Mesenchymal stem cell (in vitro differentiated cells and primary cell): ENCODE measurements around the gene RAD52.
A peak's percentile ranks its signal among the peaks of the same experiment; 100 is the strongest.

Experiments used
- DNase-seq: peaks from one replicate; pipeline ENCODE4 v3.0.0-alpha.2; 2013
- H2AFZ ChIP-seq: one replicate; pipeline ENCODE4 v1.6.1; 2013; ENCODE audit warnings: low read depth, mild to moderate bottlenecking, control low read depth, inconsistent platforms, low read length, moderate library complexity
- H2AK5ac ChIP-seq: 2 replicates; pipeline ENCODE4 v1.6.1; 2013; ENCODE audit warnings: low read length, moderate library complexity, mild to moderate bottlenecking, inconsistent platforms; ENCODE audit not compliant: severe bottlenecking
- H2BK120ac ChIP-seq: one replicate; pipeline ENCODE4 v1.6.1; 2013; ENCODE audit warnings: low read depth, mild to moderate bottlenecking, inconsistent platforms, low read length, moderate library complexity
- H2BK12ac ChIP-seq, 2 experiments: one replicate each; pipeline ENCODE4 v1.6.1; 2013; ENCODE audit warnings: inconsistent platforms in 2 of 2, low read length in 2 of 2, mild to moderate bottlenecking in 2 of 2, moderate library complexity in 2 of 2, control low read depth in 1 of 2
- H2BK15ac ChIP-seq: one replicate; pipeline ENCODE4 v1.6.1; 2013; ENCODE audit warnings: mild to moderate bottlenecking, low read depth, inconsistent platforms; ENCODE audit not compliant: poor library complexity, severe bottlenecking
- H2BK5ac ChIP-seq: 2 replicates; pipeline ENCODE4 v1.6.1; 2013; ENCODE audit warnings: low read depth, mild to moderate bottlenecking, low read length, control low read depth, inconsistent platforms; ENCODE audit not compliant: poor library complexity, severe bottlenecking
- H3K14ac ChIP-seq, 2 experiments: one replicate each; pipeline ENCODE4 v1.6.1; 2013; ENCODE audit warnings: inconsistent platforms in 2 of 2, low read length in 2 of 2, control low read depth in 1 of 2, mild to moderate bottlenecking in 1 of 2, moderate library complexity in 1 of 2
- H3K18ac ChIP-seq, 2 experiments: one replicate each; pipeline ENCODE4 v1.6.1; 2013; ENCODE audit warnings: inconsistent platforms in 2 of 2, low read length in 2 of 2, control low read depth in 1 of 2, low read depth in 1 of 2, mild to moderate bottlenecking in 1 of 2
- H3K23ac ChIP-seq, 2 experiments: one replicate each; pipeline ENCODE4 v1.6.1; 2013; ENCODE audit warnings: inconsistent platforms in 2 of 2, low read length in 2 of 2, mild to moderate bottlenecking in 2 of 2, moderate library complexity in 2 of 2, control low read depth in 1 of 2
- H3K27ac ChIP-seq: 2 replicates; pipeline ENCODE4 v1.5.1; 2013; ENCODE audit warnings: mild to moderate bottlenecking, moderate library complexity, low read length, control low read depth, inconsistent platforms; ENCODE audit not compliant: poor library complexity, severe bottlenecking
- H3K27me3 ChIP-seq, 2 experiments: 2 replicates each; pipeline versions ENCODE4 v1.6.1 to v1.7.0; 2013; ENCODE audit warnings: low read length in 2 of 2, mild to moderate bottlenecking in 2 of 2, moderate library complexity in 2 of 2, control low read depth in 1 of 2, inconsistent platforms in 1 of 2; ENCODE audit not compliant: control insufficient read depth in 1 of 2, insufficient read depth in 1 of 2
- H3K36me3 ChIP-seq, 2 experiments: 2 replicates each; pipeline versions ENCODE4 v1.6.1 to v1.7.0; 2013; ENCODE audit warnings: low read length in 2 of 2, control low read depth in 1 of 2, inconsistent platforms in 1 of 2, low read depth in 1 of 2, mild to moderate bottlenecking in 1 of 2; ENCODE audit not compliant: insufficient read depth in 2 of 2, control insufficient read depth in 1 of 2
- H3K4ac ChIP-seq, 2 experiments: one replicate each; pipeline ENCODE4 v1.6.1; 2013; ENCODE audit warnings: inconsistent platforms in 2 of 2, low read length in 2 of 2, mild to moderate bottlenecking in 2 of 2, moderate library complexity in 2 of 2, control low read depth in 1 of 2, low read depth in 1 of 2
- H3K4me1 ChIP-seq: 2 replicates; pipeline ENCODE4 v1.6.1; 2013; ENCODE audit warnings: low read depth, low read length, control low read depth; ENCODE audit not compliant: control insufficient read depth, insufficient read depth
- H3K4me2 ChIP-seq: 2 replicates; pipeline ENCODE4 v1.6.1; 2013; ENCODE audit warnings: low read length, mild to moderate bottlenecking, inconsistent platforms; ENCODE audit not compliant: poor library complexity, severe bottlenecking
- H3K4me3 ChIP-seq, 2 experiments: 2 replicates each; pipeline versions ENCODE4 v1.5.1 to v1.7.0; 2013; ENCODE audit warnings: low read length in 2 of 2, mild to moderate bottlenecking in 2 of 2, control low read depth in 1 of 2, low read depth in 1 of 2; ENCODE audit not compliant: insufficient read depth in 1 of 2
- H3K79me1 ChIP-seq: replicated peaks from 2 replicates; pipeline ENCODE4 v1.6.1; 2013; ENCODE audit warnings: mild to moderate bottlenecking, control low read depth, low read length, inconsistent platforms; ENCODE audit not compliant: poor library complexity, severe bottlenecking
- H3K9ac ChIP-seq: 2 replicates; pipeline ENCODE4 v1.7.0; 2013; ENCODE audit warnings: mild to moderate bottlenecking, low read length, moderate library complexity
- H3K9me3 ChIP-seq: 2 replicates; pipeline ENCODE4 v1.7.0; 2013; ENCODE audit warnings: mild to moderate bottlenecking, low read length; ENCODE audit not compliant: control insufficient read depth
- H4K8ac ChIP-seq: one replicate; pipeline ENCODE4 v1.6.1; 2013; ENCODE audit warnings: inconsistent platforms, mild to moderate bottlenecking, low read length, moderate library complexity
- H4K91ac ChIP-seq: one replicate; pipeline ENCODE4 v1.6.1; 2013; ENCODE audit warnings: mild to moderate bottlenecking, low read length, inconsistent platforms
- WGBS: methylation state at CpG from one replicate; pipeline ENCODE4 v1.1.7; 2013; ENCODE audit warnings: mixed read lengths; 5-methylcytosine and 5-hydroxymethylcytosine counted together

The RAD52 gene

GRCh38 chr12:974271-974862, 24.9 kb upstream of the RAD52 start:
- Histone ChIP-seq H3K9ac (no peak overlapping the region), H3K79me1 (peaks cover under 1% of the 10 kb centered on the region), H3K4me3 (no peak overlapping the region), H3K18ac (no peak overlapping the region), H3K36me3 (no peaks in the 10 kb centered on the region), H2BK5ac (no peak overlapping the region), H3K4me1 (no peaks in the 10 kb centered on the region), H3K27me3 (no peaks in the 10 kb centered on the region), H3K14ac (no peak overlapping the region), H4K8ac (no peak overlapping the region), H3K9me3 (no peaks in the 10 kb centered on the region), H3K4me2 (no peak overlapping the region), H2AK5ac (no peak overlapping the region), H3K23ac (no peak overlapping the region), H2BK15ac (no peak overlapping the region), H2AFZ (no peak overlapping the region), H2BK12ac (no peak overlapping the region), H3K27ac (no peak overlapping the region), H4K91ac (no peak overlapping the region), H3K4ac (no peak overlapping the region), H2BK120ac (no peak overlapping the region)
- no peak for DNase-seq
- 98% methylated on average over 3 of the region's 4 CpGs for WGBS

- 86% methylated on average over 1 of the region's 4 CpGs for WGBS
- no peak overlapping the region for H3K4me3 ChIP-seq
These were observed 22.5 kb upstream of the RAD52 start for GRCh38 chr12:971991-972390.

GRCh38 chr12:969821-970220, 20.3 kb upstream of the RAD52 start:
- H2BK120ac ChIP-seq, result no peak overlapping the region
- H3K27ac ChIP-seq, result no peak overlapping the region
- no peak overlapping the region for H3K4me2 ChIP-seq
- H3K23ac ChIP-seq, result no peak overlapping the region
- H4K8ac ChIP-seq, result no peak overlapping the region
- H2BK12ac ChIP-seq, result no peak overlapping the region
- no peak overlapping the region for H3K4ac ChIP-seq
- no peaks in the 10 kb centered on the region for H3K79me1 ChIP-seq
- H3K18ac ChIP-seq, result no peak overlapping the region
- H4K91ac ChIP-seq, result no peak overlapping the region
- H2AFZ ChIP-seq, result no peak overlapping the region
- no peak overlapping the region for H2AK5ac ChIP-seq
- 83% methylated on average over 3 of the region's 8 CpGs for WGBS
- no peak overlapping the region for H2BK5ac ChIP-seq
- H3K9ac ChIP-seq, result no peak overlapping the region
- no peak overlapping the region for H3K14ac ChIP-seq
- peaks cover 2% of the 10 kb centered on the region for H3K4me1 ChIP-seq
- H3K4me3 ChIP-seq, result no peak overlapping the region
- no peak overlapping the region for H2BK15ac ChIP-seq
- H3K36me3 ChIP-seq, result no peaks in the 10 kb centered on the region
- no peaks in the 10 kb centered on the region for H3K27me3 ChIP-seq
- H3K9me3 ChIP-seq, result no peaks in the 10 kb centered on the region
- no peak for DNase-seq

More at GRCh38 chr12:971991-972390, 22.5 kb upstream of the RAD52 start:
- H2BK5ac ChIP-seq, result no peak overlapping the region
- H3K27ac ChIP-seq, result no peak overlapping the region
- H2BK120ac ChIP-seq, result no peak overlapping the region
- no peak overlapping the region for H2AK5ac ChIP-seq
- H3K14ac ChIP-seq, result no peak overlapping the region
- no peak overlapping the region for H3K4ac ChIP-seq
- H3K36me3 ChIP-seq, result no peaks in the 10 kb centered on the region
- H3K23ac ChIP-seq, result no peak overlapping the region
- H2BK15ac ChIP-seq, result no peak overlapping the region
- no peak overlapping the region for H2BK12ac ChIP-seq
- H2AFZ ChIP-seq, result no peak overlapping the region
- no peaks in the 10 kb centered on the region for H3K79me1 ChIP-seq
- no peak overlapping the region for H3K4me2 ChIP-seq
- peak overlapping the region; percentile 66 for H4K91ac ChIP-seq
- H3K18ac ChIP-seq, result no peak overlapping the region
- H3K4me1 ChIP-seq, result peaks cover 2% of the 10 kb centered on the region
- no peak overlapping the region for H3K9ac ChIP-seq
- no peaks in the 10 kb centered on the region for H3K9me3 ChIP-seq
- no peak overlapping the region for H4K8ac ChIP-seq
- DNase-seq, result no peak
- H3K27me3 ChIP-seq, result no peaks in the 10 kb centered on the region

GRCh38 chr12:968545-968944, 19.1 kb upstream of the RAD52 start:
- Histone ChIP-seq H2AFZ (no peak overlapping the region), H3K4me2 (no peak overlapping the region), H3K36me3 (no peaks in the 10 kb centered on the region), H3K4ac (no peak overlapping the region), H2AK5ac (no peak overlapping the region), H2BK5ac (no peak overlapping the region), H3K23ac (no peak overlapping the region), H4K8ac (no peak overlapping the region), H3K4me1 (peaks cover 2% of the 10 kb centered on the region), H3K9ac (no peak overlapping the region), H4K91ac (no peak overlapping the region), H3K14ac (no peak overlapping the region), H3K27ac (no peak overlapping the region), H3K18ac (peak overlapping the region in 1 of 2 experiments; percentile 8), H3K27me3 (no peaks in the 10 kb centered on the region), H3K9me3 (no peaks in the 10 kb centered on the region), H2BK15ac (no peak overlapping the region), H3K79me1 (no peaks in the 10 kb centered on the region), H2BK120ac (no peak overlapping the region), H2BK12ac (no peak overlapping the region), H3K4me3 (no peak overlapping the region)
- no peak for DNase-seq
- WGBS, result 98% methylated on average over 1 of the region's 4 CpGs
